SK-N-MC (cell line): ENCODE results near the gene PDE11A.

Experiments
- DNase-seq: peaks from one replicate; pipeline ENCODE4 v3.0.0-alpha.2; 2011; ENCODE audit warnings: low read depth, low spot score
- H3K27ac ChIP-seq: fragments of 200-600 bp; sonication (generic); 2 replicates; pipeline ENCODE4 v1.5.1; 2016; ENCODE audit warnings: mixed run types
- H3K36me3 ChIP-seq: fragments of 200-600 bp; sonication (generic); 2 replicates; pipeline ENCODE4 v1.6.1; 2017; ENCODE audit warnings: antibody characterized with exemption, low read length, mixed read lengths; ENCODE audit not compliant: insufficient read depth
- H3K4me3 ChIP-seq: fragments of 200-600 bp; sonication (generic); 2 replicates; pipeline ENCODE4 v1.5.1; 2016
- H3K9ac ChIP-seq: fragments of 200-600 bp; sonication (generic); 2 replicates; pipeline ENCODE4 v1.8.0; 2017; ENCODE audit warnings: mixed run types, mixed read lengths; ENCODE audit not compliant: insufficient read length
- H3K9me3 ChIP-seq: fragments of 200-600 bp; sonication (generic); 2 replicates; pipeline ENCODE4 v1.6.1; 2017; ENCODE audit warnings: low read depth, mild to moderate bottlenecking, antibody characterized with exemption, low read length, moderate library complexity, mixed read lengths
- EZH2 ChIP-seq: fragments of 200-600 bp; sonication (generic); IDR thresholded peaks from one replicate; pipeline ENCODE4 v1.6.1; 2017; ENCODE audit warnings: antibody characterized with exemption
- FOXP2 ChIP-seq: optimal IDR thresholded peaks from 2 replicates; pipeline ENCODE3; 2011; ENCODE audit warnings: mild to moderate bottlenecking, moderate library complexity; ENCODE audit not compliant: insufficient read depth; ENCODE audit errors: extremely low read length, control extremely low read depth
- POLR2AphosphoS5 ChIP-seq: IDR thresholded peaks from 2 replicates; pipeline ENCODE4 v1.6.1; 2012; ENCODE audit warnings: mild to moderate bottlenecking, low read depth, low read length, borderline replicate concordance

The PDE11A gene

GRCh38 chr2:177709986-177710401 lies 362.6 kb downstream of the PDE11A start:
- DNase-seq, result no peak
- Histone ChIP-seq H3K9ac (no peak overlapping the region), H3K4me3 (no peak overlapping the region), H3K27ac (no peak overlapping the region), H3K9me3 (no peaks in the 10 kb centered on the region), H3K36me3 (no peaks in the 10 kb centered on the region)
- no peak for TF ChIP-seq POLR2AphosphoS5
- no peak for TF ChIP-seq FOXP2
- TF ChIP-seq EZH2, result no peak

DNA sequence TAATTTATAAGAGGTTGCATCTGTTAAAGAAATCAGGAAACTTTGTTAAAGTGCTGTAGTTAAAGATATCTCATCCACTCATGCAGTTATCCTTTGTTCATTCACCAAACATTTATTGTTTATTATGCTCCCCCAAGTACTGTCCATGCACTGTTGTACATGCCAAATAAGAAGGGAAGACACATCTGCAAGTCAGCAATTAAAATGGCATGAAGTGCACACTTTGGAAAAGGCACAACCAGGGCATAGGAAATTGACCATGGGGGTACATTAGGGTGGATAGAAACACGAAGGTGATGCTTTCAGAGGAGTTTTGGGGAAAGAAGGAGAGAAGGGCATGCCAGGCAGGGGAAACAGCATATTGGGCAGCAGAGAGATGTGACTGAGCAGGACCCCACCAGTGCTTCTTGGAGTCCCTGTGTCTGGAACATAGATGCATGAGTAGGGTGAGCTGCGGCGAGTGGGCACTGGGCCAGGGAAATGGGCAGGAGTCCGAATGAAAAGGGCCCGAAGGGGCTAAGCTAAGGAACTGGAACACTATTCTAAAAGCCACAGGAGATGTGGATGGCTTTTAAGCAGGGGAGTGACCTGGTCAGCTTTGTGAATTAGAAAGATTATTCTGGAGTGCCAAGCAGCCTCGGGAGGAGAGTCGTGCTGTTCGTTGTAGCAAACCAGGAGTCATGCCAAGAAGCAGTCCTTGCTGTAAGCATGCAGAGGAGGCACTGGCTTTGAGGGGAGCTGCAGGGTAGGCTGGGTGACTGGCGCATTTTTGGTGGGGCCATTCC lies 363.7 kb downstream of the PDE11A start:
- TF ChIP-seq POLR2AphosphoS5, result no peak
- TF ChIP-seq EZH2, result no peak
- TF ChIP-seq FOXP2, result no peak
- Histone ChIP-seq H3K9me3 (no peaks in the 10 kb centered on the region), H3K4me3 (no peak overlapping the region), H3K27ac (no peak overlapping the region), H3K9ac (no peak overlapping the region), H3K36me3 (no peaks in the 10 kb centered on the region)
- no peak for DNase-seq

- H3K36me3 ChIP-seq, result no peaks in the 10 kb centered on the region
- H3K9ac ChIP-seq, result no peak overlapping the region
- no peak overlapping the region for H3K4me3 ChIP-seq
- no peaks in the 10 kb centered on the region for H3K9me3 ChIP-seq
- TF ChIP-seq FOXP2, result no peak
- no peak for TF ChIP-seq EZH2
- TF ChIP-seq POLR2AphosphoS5, result no peak
- H3K27ac ChIP-seq, result no peak overlapping the region
- DNase-seq, result no peak
These were observed 364.5 kb downstream of the PDE11A start for GRCh38 chr2:177708106-177708505.

DNA sequence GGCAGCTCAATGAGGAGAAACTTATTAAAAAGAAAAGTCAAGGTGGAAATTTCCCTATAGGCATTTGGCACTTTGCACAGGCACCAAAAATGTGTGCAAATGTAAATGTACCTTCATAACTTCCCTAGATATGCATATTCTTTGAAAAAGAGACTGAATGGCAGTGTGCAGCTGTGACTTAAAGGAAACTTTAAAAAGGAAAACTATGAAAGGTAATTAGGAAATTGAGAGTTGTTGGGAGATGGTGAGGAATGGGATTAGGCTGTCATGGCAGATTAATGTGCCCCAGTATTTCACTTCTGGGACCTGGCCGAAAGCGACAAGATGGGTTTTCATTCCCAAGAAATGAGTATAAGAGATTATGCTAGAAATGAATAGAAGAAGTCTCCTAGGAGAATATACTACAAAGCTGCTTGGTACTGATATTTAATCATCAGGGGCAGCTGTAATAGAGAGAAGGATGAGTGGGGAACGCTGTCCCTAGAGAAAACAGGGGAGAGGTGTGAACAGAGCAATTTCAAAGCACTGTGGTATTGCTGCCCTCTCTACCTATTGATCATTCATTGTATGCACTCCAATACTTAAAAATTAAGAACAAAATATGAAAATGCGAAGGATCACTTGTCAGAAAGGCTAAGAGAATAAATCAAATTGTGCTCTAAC lies 366.9 kb downstream of the PDE11A start:
- no peaks in the 10 kb centered on the region for H3K9me3 ChIP-seq
- no peak overlapping the region for H3K4me3 ChIP-seq
- no peak overlapping the region for H3K9ac ChIP-seq
- TF ChIP-seq POLR2AphosphoS5, result no peak
- no peak for TF ChIP-seq FOXP2
- TF ChIP-seq EZH2, result no peak
- H3K27ac ChIP-seq, result no peak overlapping the region
- no peak for DNase-seq
- no peaks in the 10 kb centered on the region for H3K36me3 ChIP-seq

- H3K9me3 ChIP-seq, result no peaks in the 10 kb centered on the region
- no peak overlapping the region for H3K27ac ChIP-seq
- H3K4me3 ChIP-seq, result no peak overlapping the region
- H3K36me3 ChIP-seq, result no peaks in the 10 kb centered on the region
- no peak for DNase-seq
- TF ChIP-seq FOXP2 (no peak), EZH2 (no peak), POLR2AphosphoS5 (no peak)
- H3K9ac ChIP-seq, result no peak overlapping the region
These were observed 369.4 kb downstream of the PDE11A start for GRCh38 chr2:177703159-177703558.

DNA sequence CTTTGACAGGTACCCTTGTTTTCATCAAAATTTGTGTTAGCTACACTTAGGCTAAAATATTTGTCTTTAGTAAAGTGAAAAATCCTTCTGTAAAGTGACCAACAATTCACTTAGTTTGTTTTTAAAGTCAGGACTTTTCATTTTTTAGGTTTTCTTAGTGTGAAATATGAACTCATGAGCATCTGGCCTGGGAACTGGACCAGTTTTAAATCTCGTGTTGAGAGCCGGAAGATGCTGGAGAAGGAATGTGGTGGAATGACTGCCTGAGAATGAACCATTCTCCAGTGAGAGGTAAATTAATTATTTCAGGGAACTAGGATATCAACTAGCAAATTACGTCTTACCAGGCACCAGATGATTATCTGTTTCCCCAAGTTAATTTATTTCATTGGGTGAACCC lies 374.3 kb downstream of the PDE11A start:
- no peaks in the 10 kb centered on the region for H3K36me3 ChIP-seq
- H3K4me3 ChIP-seq, result no peak overlapping the region
- H3K9me3 ChIP-seq, result no peaks in the 10 kb centered on the region
- no peak overlapping the region for H3K9ac ChIP-seq
- no peak for DNase-seq
- TF ChIP-seq POLR2AphosphoS5 (no peak), EZH2 (no peak), FOXP2 (no peak)
- no peak overlapping the region for H3K27ac ChIP-seq

- H3K9ac ChIP-seq, result no peak overlapping the region
- no peak overlapping the region for H3K4me3 ChIP-seq
- no peak overlapping the region for H3K27ac ChIP-seq
- no peaks in the 10 kb centered on the region for H3K9me3 ChIP-seq
- TF ChIP-seq EZH2, result no peak
- TF ChIP-seq FOXP2, result no peak
- TF ChIP-seq POLR2AphosphoS5, result no peak
- no peaks in the 10 kb centered on the region for H3K36me3 ChIP-seq
- no peak for DNase-seq
These were observed 378.2 kb downstream of the PDE11A start for GRCh38 chr2:177694348-177694747.

GRCh38 chr2:177693658-177694339 lies 378.8 kb downstream of the PDE11A start:
- Histone ChIP-seq H3K9me3 (no peaks in the 10 kb centered on the region), H3K9ac (no peak overlapping the region), H3K36me3 (no peaks in the 10 kb centered on the region), H3K4me3 (no peak overlapping the region), H3K27ac (no peak overlapping the region)
- TF ChIP-seq EZH2, result no peak
- no peak for TF ChIP-seq POLR2AphosphoS5
- TF ChIP-seq FOXP2, result no peak
- DNase-seq, result no peak
